C4-2B (cell line): ENCODE data around the gene GOLGA6L6.
"Not testable (repeated sequence)": the region's sequence is repeated elsewhere in the genome, so short reads cannot be mapped to it uniquely, and the experiment has no call there.

Experiments used
- ZFX ChIP-seq: fragments of 450-650 bp; IDR thresholded peaks from 2 replicates; pipeline ENCODE4 v1.6.1; 2017
- TF ChIP-seq, protein P1 (sequence below): fragments of 450-650 bp; conservative IDR thresholded peaks from 2 replicates; pipeline ENCODE4 v1.5.1; 2017; ENCODE audit warnings: mild to moderate bottlenecking

DNA sequence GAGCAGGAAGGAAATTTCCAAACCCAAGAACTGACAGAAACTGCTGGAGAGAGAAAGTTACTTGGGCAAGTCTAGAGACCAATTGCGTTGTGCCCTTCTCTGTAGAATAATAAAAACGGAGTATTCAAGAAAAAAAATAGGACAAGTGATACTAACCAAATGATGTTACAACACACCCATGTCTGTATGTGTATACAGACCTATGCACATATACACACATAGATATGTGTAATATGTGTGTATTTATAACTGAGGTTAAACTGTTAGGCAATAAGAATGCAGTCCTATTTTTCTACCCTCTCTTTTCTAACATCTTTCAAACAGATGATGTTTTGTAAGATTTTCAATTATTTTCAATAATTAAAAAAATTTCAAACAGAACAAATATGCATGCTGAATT is 48.5 kb upstream of the GOLGA6L6 start:
- TF ChIP-seq, protein P1, sequence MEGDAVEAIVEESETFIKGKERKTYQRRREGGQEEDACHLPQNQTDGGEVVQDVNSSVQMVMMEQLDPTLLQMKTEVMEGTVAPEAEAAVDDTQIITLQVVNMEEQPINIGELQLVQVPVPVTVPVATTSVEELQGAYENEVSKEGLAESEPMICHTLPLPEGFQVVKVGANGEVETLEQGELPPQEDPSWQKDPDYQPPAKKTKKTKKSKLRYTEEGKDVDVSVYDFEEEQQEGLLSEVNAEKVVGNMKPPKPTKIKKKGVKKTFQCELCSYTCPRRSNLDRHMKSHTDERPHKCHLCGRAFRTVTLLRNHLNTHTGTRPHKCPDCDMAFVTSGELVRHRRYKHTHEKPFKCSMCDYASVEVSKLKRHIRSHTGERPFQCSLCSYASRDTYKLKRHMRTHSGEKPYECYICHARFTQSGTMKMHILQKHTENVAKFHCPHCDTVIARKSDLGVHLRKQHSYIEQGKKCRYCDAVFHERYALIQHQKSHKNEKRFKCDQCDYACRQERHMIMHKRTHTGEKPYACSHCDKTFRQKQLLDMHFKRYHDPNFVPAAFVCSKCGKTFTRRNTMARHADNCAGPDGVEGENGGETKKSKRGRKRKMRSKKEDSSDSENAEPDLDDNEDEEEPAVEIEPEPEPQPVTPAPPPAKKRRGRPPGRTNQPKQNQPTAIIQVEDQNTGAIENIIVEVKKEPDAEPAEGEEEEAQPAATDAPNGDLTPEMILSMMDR: not testable (repeated sequence)
- not testable (repeated sequence) for TF ChIP-seq ZFX
